ENCODE data around the gene BRINP1.

The BRINP1 gene

GRCh38 chr9:119298076-119298853, 71.0 kb downstream of the BRINP1 start:
- Histone ChIP-seq H3K27ac (ENCODE audit: low read length) (peak overlapping the region; percentile 40), H3K9me3 (ENCODE audit: control insufficient read depth, low read depth, low read length) (no peaks in the 10 kb centered on the region), H3K4me3 (ENCODE audit: low read length) (peak overlapping the region; percentile 31), H3K4me1 (ENCODE audit: control insufficient read depth, low read depth, low read length) (peaks cover 23% of the 10 kb centered on the region), H3K36me3 (ENCODE audit: control insufficient read depth, low read depth, low read length) (no peaks in the 10 kb centered on the region), H3K9ac (ENCODE audit: low read length) (peak overlapping the region; percentile 3), H3K27me3 (ENCODE audit: control insufficient read depth, insufficient read depth, low read length) (no peaks in the 10 kb centered on the region)

- H3K9ac ChIP-seq (ENCODE audit: low read length) = no peak overlapping the region
- H3K4me1 ChIP-seq (ENCODE audit: control insufficient read depth, low read depth, low read length) = peaks cover 41% of the 10 kb centered on the region
- no peak overlapping the region for H3K27ac ChIP-seq (ENCODE audit: low read length)
- no peaks in the 10 kb centered on the region for H3K9me3 ChIP-seq (ENCODE audit: control insufficient read depth, low read depth, low read length)
- H3K4me3 ChIP-seq (ENCODE audit: low read length) = no peak overlapping the region
- no peaks in the 10 kb centered on the region for H3K36me3 ChIP-seq (ENCODE audit: control insufficient read depth, low read depth, low read length)
- H3K27me3 ChIP-seq (ENCODE audit: control insufficient read depth, insufficient read depth, low read length) = no peaks in the 10 kb centered on the region
Measured at GRCh38 chr9:119291554-119291953, 77.7 kb downstream of the BRINP1 start.

GRCh38 chr9:119289740-119290433, 79.3 kb downstream of the BRINP1 start:
- H3K9me3 ChIP-seq (ENCODE audit: control insufficient read depth, low read depth, low read length) = no peaks in the 10 kb centered on the region
- H3K9ac ChIP-seq (ENCODE audit: low read length) = no peak overlapping the region
- no peaks in the 10 kb centered on the region for H3K27me3 ChIP-seq (ENCODE audit: control insufficient read depth, insufficient read depth, low read length)
- H3K36me3 ChIP-seq (ENCODE audit: control insufficient read depth, low read depth, low read length) = no peaks in the 10 kb centered on the region
- H3K4me1 ChIP-seq (ENCODE audit: control insufficient read depth, low read depth, low read length) = peaks cover 40% of the 10 kb centered on the region
- H3K4me3 ChIP-seq (ENCODE audit: low read length) = no peak overlapping the region
- H3K27ac ChIP-seq (ENCODE audit: low read length) = no peak overlapping the region

- peaks cover 46% of the 10 kb centered on the region for H3K4me1 ChIP-seq (ENCODE audit: control insufficient read depth, low read depth, low read length)
- H3K36me3 ChIP-seq (ENCODE audit: control insufficient read depth, low read depth, low read length) = no peaks in the 10 kb centered on the region
- H3K9ac ChIP-seq (ENCODE audit: low read length) = no peak overlapping the region
- H3K9me3 ChIP-seq (ENCODE audit: control insufficient read depth, low read depth, low read length) = no peaks in the 10 kb centered on the region
- no peak overlapping the region for H3K4me3 ChIP-seq (ENCODE audit: low read length)
- H3K27ac ChIP-seq (ENCODE audit: low read length) = no peak overlapping the region
- H3K27me3 ChIP-seq (ENCODE audit: control insufficient read depth, insufficient read depth, low read length) = no peaks in the 10 kb centered on the region
Measured at GRCh38 chr9:119284587-119285337, 84.5 kb downstream of the BRINP1 start.

GRCh38 chr9:119284118-119284517, 85.1 kb downstream of the BRINP1 start:
- Histone ChIP-seq H3K9me3 (ENCODE audit: control insufficient read depth, low read depth, low read length) (no peaks in the 10 kb centered on the region), H3K9ac (ENCODE audit: low read length) (no peak overlapping the region), H3K4me3 (ENCODE audit: low read length) (peak overlapping the region; percentile 55), H3K4me1 (ENCODE audit: control insufficient read depth, low read depth, low read length) (peaks cover 46% of the 10 kb centered on the region), H3K36me3 (ENCODE audit: control insufficient read depth, low read depth, low read length) (no peaks in the 10 kb centered on the region), H3K27ac (ENCODE audit: low read length) (no peak overlapping the region), H3K27me3 (ENCODE audit: control insufficient read depth, insufficient read depth, low read length) (no peaks in the 10 kb centered on the region)

- H3K36me3 ChIP-seq (ENCODE audit: control insufficient read depth, low read depth, low read length) = no peaks in the 10 kb centered on the region
Measured at GRCh38 chr9:119283078-119283794, 86.0 kb downstream of the BRINP1 start.

GRCh38 chr9:119282476-119283077, 86.7 kb downstream of the BRINP1 start:
- no peaks in the 10 kb centered on the region for H3K9me3 ChIP-seq (ENCODE audit: control insufficient read depth, low read depth, low read length)
- H3K9ac ChIP-seq (ENCODE audit: low read length) = peak overlapping the region; percentile 60
- H3K4me3 ChIP-seq (ENCODE audit: low read length) = peak overlapping the region; percentile 55
- no peaks in the 10 kb centered on the region for H3K27me3 ChIP-seq (ENCODE audit: control insufficient read depth, insufficient read depth, low read length)
- no peaks in the 10 kb centered on the region for H3K36me3 ChIP-seq (ENCODE audit: control insufficient read depth, low read depth, low read length)
- peaks cover 37% of the 10 kb centered on the region for H3K4me1 ChIP-seq (ENCODE audit: control insufficient read depth, low read depth, low read length)
- peak overlapping the region; percentile 73 for H3K27ac ChIP-seq (ENCODE audit: low read length)

More at GRCh38 chr9:119283078-119283794, 86.0 kb downstream of the BRINP1 start:
- peak overlapping the region; percentile 60 for H3K9ac ChIP-seq (ENCODE audit: low read length)
- H3K27me3 ChIP-seq (ENCODE audit: control insufficient read depth, insufficient read depth, low read length) = no peaks in the 10 kb centered on the region
- peak overlapping the region; percentile 55 for H3K4me3 ChIP-seq (ENCODE audit: low read length)
- H3K4me1 ChIP-seq (ENCODE audit: control insufficient read depth, low read depth, low read length) = peaks cover 43% of the 10 kb centered on the region
- peak overlapping the region; percentile 73 for H3K27ac ChIP-seq (ENCODE audit: low read length)
- no peaks in the 10 kb centered on the region for H3K9me3 ChIP-seq (ENCODE audit: control insufficient read depth, low read depth, low read length)

GRCh38 chr9:119280740-119281485, 88.3 kb downstream of the BRINP1 start:
- no peak overlapping the region for H3K4me3 ChIP-seq (ENCODE audit: low read length)
- no peak overlapping the region for H3K27ac ChIP-seq (ENCODE audit: low read length)
- H3K27me3 ChIP-seq (ENCODE audit: control insufficient read depth, insufficient read depth, low read length) = no peaks in the 10 kb centered on the region
- peaks cover 35% of the 10 kb centered on the region for H3K4me1 ChIP-seq (ENCODE audit: control insufficient read depth, low read depth, low read length)
- H3K9ac ChIP-seq (ENCODE audit: low read length) = no peak overlapping the region
- no peaks in the 10 kb centered on the region for H3K9me3 ChIP-seq (ENCODE audit: control insufficient read depth, low read depth, low read length)
- H3K36me3 ChIP-seq (ENCODE audit: control insufficient read depth, low read depth, low read length) = no peaks in the 10 kb centered on the region

- H3K27ac ChIP-seq (ENCODE audit: low read length) = no peak overlapping the region
- H3K9me3 ChIP-seq (ENCODE audit: control insufficient read depth, low read depth, low read length) = no peaks in the 10 kb centered on the region
- no peaks in the 10 kb centered on the region for H3K27me3 ChIP-seq (ENCODE audit: control insufficient read depth, insufficient read depth, low read length)
- H3K4me1 ChIP-seq (ENCODE audit: control insufficient read depth, low read depth, low read length) = peaks cover 29% of the 10 kb centered on the region
- no peak overlapping the region for H3K4me3 ChIP-seq (ENCODE audit: low read length)
- no peak overlapping the region for H3K9ac ChIP-seq (ENCODE audit: low read length)
- H3K36me3 ChIP-seq (ENCODE audit: control insufficient read depth, low read depth, low read length) = no peaks in the 10 kb centered on the region
Measured at GRCh38 chr9:119278171-119278570, 91.1 kb downstream of the BRINP1 start.

GRCh38 chr9:119273984-119274665, 95.1 kb downstream of the BRINP1 start:
- Histone ChIP-seq H3K27me3 (ENCODE audit: control insufficient read depth, insufficient read depth, low read length) (no peaks in the 10 kb centered on the region), H3K4me1 (ENCODE audit: control insufficient read depth, low read depth, low read length) (peaks cover 23% of the 10 kb centered on the region), H3K4me3 (ENCODE audit: low read length) (no peak overlapping the region), H3K27ac (ENCODE audit: low read length) (no peak overlapping the region), H3K9ac (ENCODE audit: low read length) (no peak overlapping the region), H3K9me3 (ENCODE audit: control insufficient read depth, low read depth, low read length) (no peaks in the 10 kb centered on the region), H3K36me3 (ENCODE audit: control insufficient read depth, low read depth, low read length) (no peaks in the 10 kb centered on the region)

Data from iPS-18a (cell line).